Neural crest cell (in vitro differentiated cells): Measurements from ENCODE around the gene PRKAR1B. TPM values are rescaled to one million over a fixed set of nuclear protein-coding genes. Genes with fewer than 3 reads are reported as not detected.

Experiments used
- DNase-seq: peaks from one replicate; pipeline ENCODE4 v3.0.0; 2021; ENCODE audit warnings: low read depth, mixed read lengths, low spot score
- H3K27ac Mint-ChIP-seq: one replicate; pipeline ENCODE4 v1.8.0; 2021; ENCODE audit warnings: mild to moderate bottlenecking, mixed read lengths; ENCODE audit not compliant: unreplicated experiment
- H3K27me3 Mint-ChIP-seq: 2 replicates; pipeline ENCODE4 v1.8.0; 2021; ENCODE audit warnings: low read depth, mild to moderate bottlenecking, mixed read lengths
- H3K36me3 Mint-ChIP-seq: 2 replicates; pipeline ENCODE4 v1.8.0; 2021; ENCODE audit warnings: low read depth, mild to moderate bottlenecking, mixed read lengths
- H3K4me1 Mint-ChIP-seq: 2 replicates; pipeline ENCODE4 v1.8.0; 2021; ENCODE audit warnings: mixed read lengths
- H3K4me3 Mint-ChIP-seq: one replicate; pipeline ENCODE4 v1.8.0; 2021; ENCODE audit warnings: mild to moderate bottlenecking, mixed read lengths
- H3K9me3 Mint-ChIP-seq: 2 replicates; pipeline ENCODE4 v1.8.0; 2021; ENCODE audit warnings: mixed read lengths
- CTCF ChIP-seq: fragments of 200-600 bp; sonication (generic); conservative IDR thresholded peaks from 2 replicates; pipeline ENCODE4 v1.5.0; 2021; ENCODE audit warnings: antibody characterized with exemption, mild to moderate bottlenecking
- total RNA-seq: library from RNA; stranded (reverse); gene quantifications from 2 replicates; pipeline ENCODE4 v1.2.1, GENCODE V29; 2021

Gene PRKAR1B
- total RNA-seq, 1 donor from 2014 or later, result 9.5 TPM

GRCh38 chr7:741850-742249 lies 14.8 kb upstream of the PRKAR1B start:
- no peaks in the 10 kb centered on the region for H3K9me3 Mint-ChIP-seq
- H3K4me1 Mint-ChIP-seq, result peaks cover 7% of the 10 kb centered on the region
- no peak for DNase-seq
- no peak for TF ChIP-seq CTCF
- no peak overlapping the region for H3K27ac Mint-ChIP-seq
- H3K4me3 Mint-ChIP-seq, result no peak overlapping the region
- H3K27me3 Mint-ChIP-seq, result no peaks in the 10 kb centered on the region
- peaks cover 28% of the 10 kb centered on the region for H3K36me3 Mint-ChIP-seq

- H3K4me1 Mint-ChIP-seq, result peaks cover 7% of the 10 kb centered on the region
- no peak for TF ChIP-seq CTCF
- no peaks in the 10 kb centered on the region for H3K27me3 Mint-ChIP-seq
- H3K9me3 Mint-ChIP-seq, result no peaks in the 10 kb centered on the region
- H3K4me3 Mint-ChIP-seq, result no peak overlapping the region
- DNase-seq, result no peak
- H3K36me3 Mint-ChIP-seq, result peaks cover 28% of the 10 kb centered on the region
- H3K27ac Mint-ChIP-seq, result no peak overlapping the region
These were observed 14.2 kb upstream of the PRKAR1B start for GRCh38 chr7:741191-741671.

GRCh38 chr7:739983-740942 lies 13.2 kb upstream of the PRKAR1B start:
- H3K4me1 Mint-ChIP-seq, result peaks cover 7% of the 10 kb centered on the region
- peak overlapping the region; percentile 19 for H3K27ac Mint-ChIP-seq
- no peaks in the 10 kb centered on the region for H3K9me3 Mint-ChIP-seq

GRCh38 chr7:739455-739982 lies 12.4 kb upstream of the PRKAR1B start:
- no peak for TF ChIP-seq CTCF
- DNase-seq, result no peak
- Mint-ChIP-seq H3K27me3 (no peaks in the 10 kb centered on the region), H3K27ac (no peak overlapping the region), H3K36me3 (peaks cover 18% of the 10 kb centered on the region), H3K9me3 (no peaks in the 10 kb centered on the region), H3K4me3 (no peak overlapping the region), H3K4me1 (peaks cover 7% of the 10 kb centered on the region)

More at GRCh38 chr7:739983-740942, 13.2 kb upstream of the PRKAR1B start:
- no peak for TF ChIP-seq CTCF
- DNase-seq, result no peak
- Mint-ChIP-seq H3K4me3 (no peak overlapping the region), H3K27me3 (no peaks in the 10 kb centered on the region), H3K36me3 (peaks cover 23% of the 10 kb centered on the region)

GRCh38 chr7:738723-739454 lies 11.8 kb upstream of the PRKAR1B start:
- no peak for TF ChIP-seq CTCF
- Mint-ChIP-seq H3K4me3 (no peak overlapping the region), H3K9me3 (no peaks in the 10 kb centered on the region), H3K27me3 (no peaks in the 10 kb centered on the region), H3K36me3 (peaks cover 12% of the 10 kb centered on the region), H3K27ac (no peak overlapping the region), H3K4me1 (peaks cover 7% of the 10 kb centered on the region)
- DNase-seq, result no peak
